NCI-H1417 (cell line): Measurements from ENCODE around the gene KIRREL3.
"Not testable (repeated sequence)": the region's sequence is repeated elsewhere in the genome, so short reads cannot be mapped to it uniquely, and the experiment has no call there.

Experiments used
- DNase-seq, 3 experiments: peaks; one replicate each; lab custom pipeline; 2025; lab: John Stamatoyannopoulos, UW

KIRREL3 gene

DNA sequence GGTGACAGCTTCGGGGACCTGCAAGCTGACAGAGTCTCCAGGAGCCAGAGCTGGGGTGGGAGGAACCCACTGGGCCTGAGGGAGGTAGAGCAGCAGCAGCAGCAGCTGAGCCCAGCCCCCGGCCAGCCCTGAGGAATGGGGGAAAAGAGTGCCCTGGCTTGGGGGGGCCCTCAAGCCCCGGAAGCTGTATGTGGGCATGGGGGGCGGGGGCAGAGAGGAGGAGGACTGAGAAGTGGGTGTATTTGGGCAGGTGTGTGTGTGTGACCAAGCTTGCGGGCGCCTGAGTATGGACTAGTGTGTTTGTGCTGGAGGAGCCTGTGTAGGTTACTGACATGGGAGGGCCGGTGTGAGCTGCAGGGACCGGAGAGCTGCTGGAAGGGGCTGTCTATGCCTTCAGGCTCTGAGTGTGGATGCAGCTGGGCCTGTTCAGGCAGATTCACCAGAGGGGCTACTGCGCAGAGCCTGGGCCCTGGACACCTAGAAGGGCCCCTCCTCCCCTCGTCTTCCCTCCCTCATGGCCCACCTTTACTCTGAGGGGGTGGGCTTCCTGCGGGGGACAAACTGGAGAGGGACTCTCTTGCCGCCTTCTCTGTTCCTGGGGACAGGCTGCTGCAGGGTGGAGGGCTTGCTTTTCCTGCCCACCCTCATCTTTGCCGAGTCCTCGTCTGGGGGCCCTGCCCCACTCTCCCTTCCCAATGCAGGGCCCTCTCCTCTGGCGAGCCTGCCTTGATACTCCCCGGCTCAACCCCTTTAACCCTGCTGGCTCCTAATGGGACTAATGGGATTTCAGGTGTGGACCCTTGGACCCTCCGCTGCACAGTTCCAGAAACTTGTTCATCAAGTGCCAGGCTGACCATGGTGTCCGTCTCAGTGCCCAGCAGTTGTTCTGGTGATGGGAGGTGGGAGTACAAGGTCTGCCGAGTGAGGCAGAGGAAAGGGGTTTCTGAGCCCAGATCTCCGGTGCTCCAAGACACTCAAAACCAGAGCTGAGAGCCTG lies 616.9 kb downstream of the KIRREL3 start:
- no peak for DNase-seq

DNA sequence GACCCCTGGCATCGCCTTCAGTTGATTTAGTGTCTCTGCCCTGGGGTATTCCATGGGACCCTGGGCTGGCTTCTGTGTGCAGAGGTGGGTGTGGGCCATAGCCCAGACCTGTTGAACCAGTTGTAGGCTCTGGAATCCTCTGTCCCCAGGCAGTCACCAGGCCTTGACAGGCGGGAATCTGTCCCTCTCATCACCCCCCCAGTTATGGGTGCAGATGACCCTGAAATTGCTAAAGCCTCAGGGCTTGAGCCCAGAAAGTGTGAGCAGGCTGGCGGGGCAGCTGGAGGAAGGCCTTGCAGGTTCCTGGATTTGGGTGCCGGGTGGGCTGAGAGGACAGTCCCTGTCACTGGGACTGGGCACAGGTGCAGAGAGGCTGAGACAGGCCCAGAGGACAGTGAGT lies 617.9 kb downstream of the KIRREL3 start:
- not testable (repeated sequence) for DNase-seq

GRCh38 chr11:126381960-126382359 lies 618.6 kb downstream of the KIRREL3 start:
- not testable (repeated sequence) for DNase-seq

DNA sequence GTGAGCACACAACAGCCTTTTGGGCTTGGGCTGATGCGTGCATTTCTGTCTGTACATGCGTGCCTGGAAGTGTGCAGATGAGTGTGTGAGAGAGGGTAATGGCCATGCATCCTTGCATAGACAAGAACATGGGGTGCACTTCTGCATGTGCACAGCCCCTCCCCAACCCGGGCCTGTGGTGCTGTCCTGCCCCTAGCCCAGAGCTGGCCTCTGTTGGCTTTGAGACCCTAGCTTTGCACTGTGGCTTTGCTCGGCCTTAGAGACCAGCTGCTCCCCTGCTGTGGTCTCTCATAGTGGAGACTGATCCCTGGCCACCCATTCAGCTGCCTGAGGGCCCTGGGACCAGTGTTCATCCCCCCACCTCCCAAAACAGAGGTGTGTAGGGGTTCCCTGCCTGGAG lies 619.7 kb downstream of the KIRREL3 start:
- DNase-seq = no peak

- no peak for DNase-seq
These were observed 621.8 kb downstream of the KIRREL3 start for GRCh38 chr11:126378763-126379162.

DNA sequence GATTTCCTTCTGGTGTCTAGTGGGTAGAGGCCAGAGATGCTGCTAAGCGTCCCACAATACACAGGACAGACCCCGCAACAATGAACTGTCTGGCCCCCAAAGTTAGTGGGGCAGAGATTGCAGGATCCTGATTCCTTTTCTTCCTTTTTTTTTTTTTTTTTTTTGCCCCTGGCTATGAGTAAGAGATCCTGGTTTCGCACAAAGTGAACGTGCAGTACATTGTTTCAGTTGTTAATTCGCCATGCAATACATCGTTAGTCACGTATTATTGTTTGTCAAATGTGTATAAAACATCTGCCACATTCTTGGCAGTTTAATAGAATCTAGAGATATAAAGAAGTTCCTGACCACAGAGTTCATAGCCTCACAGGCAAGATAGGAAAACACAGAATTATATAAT lies 624.8 kb downstream of the KIRREL3 start:
- DNase-seq = peak in 1 of 3 experiments; percentile 68

- not testable (repeated sequence) for DNase-seq
These were observed 625.8 kb downstream of the KIRREL3 start for GRCh38 chr11:126374562-126375300.

DNA sequence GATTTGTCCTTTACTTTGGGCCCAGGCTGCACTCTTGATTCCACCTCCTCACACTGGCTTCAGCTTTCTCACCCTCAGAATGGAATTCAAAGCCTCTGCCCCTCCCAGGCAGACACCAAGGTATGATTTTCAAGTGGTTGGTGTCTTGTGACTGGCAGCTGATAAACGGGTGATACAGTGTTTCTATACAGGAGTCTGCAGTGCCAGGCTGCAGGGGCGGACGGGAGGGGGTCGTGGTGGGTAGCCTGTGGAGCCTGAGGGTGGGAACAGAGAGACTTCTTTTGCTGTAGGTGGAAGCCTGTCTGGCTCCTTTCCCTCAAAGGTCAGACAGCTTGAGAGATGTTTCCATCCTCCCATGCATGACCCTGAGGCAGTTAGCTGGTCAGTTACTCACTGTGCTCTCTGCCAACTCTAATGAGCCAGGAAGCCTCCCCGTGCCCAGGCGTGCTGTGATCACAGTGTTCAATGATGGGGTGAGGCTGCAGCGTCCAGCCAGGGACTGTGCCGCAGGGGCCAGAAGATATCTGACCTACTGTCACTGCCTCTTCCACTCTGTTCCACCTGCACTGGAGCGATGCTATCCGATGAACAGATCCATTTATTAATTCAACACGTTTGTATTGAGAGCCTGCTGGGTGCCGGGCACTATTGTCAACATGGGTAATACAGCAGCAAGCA lies 627.0 kb downstream of the KIRREL3 start:
- peak; percentile 16 to 75 (median 46) for DNase-seq
